DMS 273 (cell line): ENCODE data around the gene RPH3AL.

Experiments used
- DNase-seq: peaks from one replicate; lab custom pipeline; 2025; ENCODE audit not compliant: unreplicated experiment; lab: John Stamatoyannopoulos, UW

RPH3AL gene

DNA sequence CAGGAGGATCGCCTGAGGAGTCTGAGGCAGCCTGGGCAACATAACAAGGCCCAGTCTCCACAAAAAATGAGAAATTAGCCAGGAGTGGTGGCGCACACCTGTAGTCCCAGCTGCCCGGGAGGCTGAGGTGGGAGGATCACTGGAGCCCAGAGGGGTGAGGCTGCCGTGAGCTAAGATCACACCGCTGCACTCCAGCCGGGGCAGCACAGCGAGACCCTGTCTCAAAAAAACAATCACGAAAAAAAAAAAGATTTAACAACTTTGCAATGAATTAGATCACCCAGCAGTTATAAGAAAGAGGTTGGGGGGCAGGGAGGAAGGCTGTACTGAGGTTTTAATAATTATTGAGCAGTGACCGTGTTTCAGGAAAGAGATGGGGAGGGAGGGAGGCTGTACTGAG, 49.4 kb downstream of the RPH3AL start:
- DNase-seq: no peak

DNA sequence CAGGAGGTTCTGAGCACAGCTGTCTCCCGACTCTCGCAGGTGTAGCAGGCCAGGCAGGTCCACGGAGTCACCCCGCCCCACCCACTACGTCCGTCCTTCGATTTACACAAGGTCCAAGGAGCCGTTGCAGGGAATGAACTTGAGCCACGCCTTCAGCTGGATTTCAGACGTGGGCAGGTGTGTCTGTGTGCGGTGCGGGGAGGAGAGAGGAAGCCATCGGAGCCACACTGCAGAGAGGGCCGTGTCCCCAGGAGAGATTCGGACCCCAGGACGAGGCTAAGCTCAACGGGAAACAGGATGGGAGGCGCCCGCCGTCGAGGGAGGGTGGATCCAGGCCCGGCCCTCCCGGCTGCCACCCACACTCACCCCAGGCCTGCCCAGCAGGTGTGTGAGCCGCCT, 50.3 kb downstream of the RPH3AL start:
- no peak for DNase-seq

DNA sequence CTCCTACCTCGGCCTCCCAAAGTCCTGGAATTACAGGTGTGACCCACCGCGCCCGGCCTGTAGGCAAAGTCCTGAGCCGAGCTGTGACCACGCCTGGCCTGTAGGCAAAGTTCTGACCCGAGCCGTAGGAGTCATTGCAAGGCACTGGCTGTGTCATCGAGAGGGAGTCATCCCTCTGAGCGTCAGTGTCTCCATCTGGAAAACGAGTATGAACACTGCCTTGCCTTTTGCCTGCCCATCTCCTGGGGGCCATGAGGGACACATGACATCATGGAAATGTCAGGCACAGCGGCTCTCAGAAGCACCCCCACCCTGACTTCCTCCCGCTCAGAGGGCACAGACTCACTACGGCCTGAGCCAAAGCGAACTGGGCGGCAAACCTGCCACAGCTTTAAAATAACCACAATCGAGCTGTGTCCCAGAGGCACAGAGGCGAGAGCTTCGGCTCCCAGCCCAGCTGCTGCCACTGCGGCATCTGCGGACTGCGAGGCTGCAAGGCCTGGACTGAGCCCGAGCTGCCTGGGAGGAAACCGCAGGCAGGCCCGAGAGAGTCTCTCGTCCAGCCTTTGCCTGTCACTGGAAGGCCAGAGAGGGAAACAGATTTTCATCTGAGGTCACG, 50.8 kb downstream of the RPH3AL start:
- no peak for DNase-seq

DNA sequence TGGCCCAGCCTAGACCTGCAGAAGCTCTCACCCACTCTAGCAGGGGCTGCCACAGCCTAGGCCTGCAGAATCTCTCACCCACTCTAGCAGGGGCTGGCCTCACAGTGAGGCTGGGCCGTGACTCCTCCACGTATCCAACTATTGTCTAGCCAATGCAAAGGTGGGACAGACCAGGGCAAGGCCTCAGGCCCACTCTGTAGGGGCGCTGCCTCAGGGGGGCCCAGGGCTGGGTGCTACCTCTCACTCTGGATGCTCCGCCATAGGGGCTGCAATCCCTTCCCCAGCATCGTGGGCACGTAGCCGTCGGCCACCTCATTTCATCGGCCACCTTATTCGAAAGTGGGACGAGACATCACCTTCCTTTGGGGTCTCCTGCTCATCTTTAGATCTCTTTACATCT, 51.7 kb downstream of the RPH3AL start:
- no peak for DNase-seq

DNA sequence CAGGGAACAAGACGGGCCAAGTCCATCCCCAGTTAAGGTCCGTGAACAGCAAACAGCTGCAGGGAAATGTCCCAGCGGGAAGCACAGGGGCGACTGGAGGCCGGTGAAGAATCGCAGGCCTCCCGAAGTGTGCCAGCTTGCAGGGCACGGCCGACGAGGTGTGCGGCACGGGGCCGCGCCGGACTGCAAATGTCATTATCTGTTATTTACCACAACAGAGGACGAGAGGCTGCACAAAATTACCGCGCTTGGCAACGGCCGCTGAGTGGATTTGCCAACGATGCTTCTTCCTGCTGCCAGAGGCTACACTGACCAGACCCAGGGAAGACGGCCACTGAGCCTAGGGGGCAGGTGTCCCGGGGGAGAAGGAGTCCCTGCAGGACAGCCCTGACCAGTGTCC, 53.1 kb downstream of the RPH3AL start:
- DNase-seq: no peak

DNA sequence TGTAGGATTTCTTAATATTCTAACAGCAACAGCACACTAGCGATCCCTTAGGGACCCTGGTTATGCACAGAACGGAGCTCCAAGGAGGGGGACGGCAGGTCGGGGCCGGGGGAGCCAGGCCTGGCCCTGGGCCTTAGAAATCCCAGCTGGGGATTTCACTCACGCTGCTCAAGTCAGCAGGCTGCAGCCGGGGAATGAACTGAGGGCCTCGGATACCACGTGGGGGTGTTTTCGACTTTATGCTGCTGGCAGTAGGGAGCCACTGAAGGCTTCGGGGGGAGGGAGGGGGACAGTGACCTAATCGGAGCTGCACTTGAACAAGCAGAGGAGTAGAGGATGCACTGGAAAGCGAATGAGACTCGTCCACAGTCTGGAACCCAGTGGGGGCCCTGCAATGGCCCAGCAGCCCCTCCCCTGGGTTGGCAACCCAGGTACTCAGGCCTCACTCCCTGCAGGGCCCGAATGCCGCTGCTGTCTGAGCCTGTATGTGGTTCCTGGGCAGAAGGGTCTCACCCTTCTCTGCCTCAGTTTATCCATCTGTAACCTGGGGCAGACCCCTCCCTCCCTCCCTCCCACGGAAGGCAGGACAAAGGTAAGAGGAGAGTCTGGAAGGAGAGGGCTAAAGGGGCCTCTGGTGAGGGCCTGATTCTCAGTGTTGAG, 53.7 kb downstream of the RPH3AL start:
- no peak for DNase-seq

DNA sequence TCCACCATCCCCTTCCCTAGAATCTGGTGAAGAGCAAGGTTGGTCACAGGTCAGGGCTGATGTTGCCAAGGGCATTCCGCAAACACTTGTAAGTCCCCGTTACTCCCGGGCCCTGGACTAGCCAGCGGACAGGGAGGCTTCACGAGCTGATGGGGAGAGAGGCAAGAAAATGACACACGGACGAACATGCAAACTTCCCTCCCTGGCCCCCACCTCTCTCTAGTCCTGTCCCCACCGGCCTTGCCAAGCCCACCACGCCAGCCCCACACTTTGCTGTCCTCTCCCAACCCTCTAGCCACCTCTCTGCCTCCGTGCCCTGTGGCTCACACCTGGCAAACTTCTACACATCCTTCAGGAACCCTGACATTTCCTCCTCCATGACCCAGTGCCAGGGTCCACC, 54.8 kb downstream of the RPH3AL start:
- DNase-seq: no peak

- no peak for DNase-seq
These were observed 55.5 kb downstream of the RPH3AL start for GRCh38 chr17:296906-297690.

GRCh38 chr17:296379-296778, 56.2 kb downstream of the RPH3AL start:
- DNase-seq: no peak

GRCh38 chr17:292531-293382, 59.9 kb downstream of the RPH3AL start:
- no peak for DNase-seq

DNA sequence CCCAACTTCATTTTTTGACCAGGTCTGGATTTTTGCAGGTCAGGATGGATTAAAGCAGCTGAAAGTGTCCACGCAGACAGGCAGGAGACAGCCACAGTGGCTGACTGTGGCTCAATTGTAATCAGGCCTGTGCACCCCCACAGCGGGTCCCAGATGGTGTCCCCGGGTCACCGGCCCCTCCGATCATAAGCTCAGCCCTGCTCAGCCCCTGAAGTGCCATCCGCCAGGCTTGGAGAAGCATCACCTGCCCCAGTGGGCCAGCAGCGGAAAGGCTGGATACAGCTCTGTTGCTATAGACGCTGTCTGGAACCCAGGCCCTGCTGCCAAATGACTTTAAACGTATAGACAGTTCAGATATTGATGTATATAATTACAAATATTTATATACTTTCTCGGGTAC, 60.6 kb downstream of the RPH3AL start:
- no peak for DNase-seq

GRCh38 chr17:291587-291986, 61.0 kb downstream of the RPH3AL start:
- DNase-seq: no peak

DNA sequence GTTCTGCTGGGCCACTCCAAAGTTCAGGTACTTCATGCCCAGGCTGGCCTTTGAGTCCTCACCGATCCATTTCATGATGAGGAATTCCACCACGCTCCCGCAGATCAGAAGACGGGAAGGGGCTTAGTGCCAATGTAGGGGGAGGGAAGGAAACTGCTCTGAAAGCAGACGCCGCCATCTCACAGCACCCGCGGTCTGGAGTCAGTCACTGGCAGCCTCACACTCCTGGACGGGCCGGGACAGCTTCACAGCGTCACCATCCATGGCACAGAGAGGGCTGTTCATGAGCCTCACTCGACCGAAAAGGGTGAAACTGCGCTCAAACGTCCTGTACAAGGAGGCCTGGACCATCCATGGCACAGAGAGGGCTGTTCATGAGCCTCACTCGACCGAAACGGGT, 62.0 kb downstream of the RPH3AL start:
- no peak for DNase-seq

DNA sequence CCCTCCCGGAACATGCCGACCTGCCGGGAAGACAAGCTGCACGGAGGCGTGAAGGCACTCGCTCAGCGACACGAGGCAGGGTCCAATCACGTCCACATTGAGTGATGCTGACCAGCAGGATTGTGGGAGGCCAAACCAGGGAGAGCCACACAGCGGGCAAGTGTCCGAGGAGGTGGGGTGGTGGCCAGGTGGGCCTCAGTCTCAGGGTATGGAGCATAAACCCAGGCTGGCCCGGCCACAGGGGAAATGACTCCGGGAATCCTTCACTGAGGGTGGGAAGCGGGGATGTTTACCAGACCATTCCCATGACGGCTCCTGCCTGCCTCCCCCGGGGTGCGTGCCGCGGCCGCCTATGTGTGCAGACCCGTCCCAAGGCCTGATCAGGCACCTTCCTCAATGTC, 62.5 kb downstream of the RPH3AL start:
- no peak for DNase-seq

DNA sequence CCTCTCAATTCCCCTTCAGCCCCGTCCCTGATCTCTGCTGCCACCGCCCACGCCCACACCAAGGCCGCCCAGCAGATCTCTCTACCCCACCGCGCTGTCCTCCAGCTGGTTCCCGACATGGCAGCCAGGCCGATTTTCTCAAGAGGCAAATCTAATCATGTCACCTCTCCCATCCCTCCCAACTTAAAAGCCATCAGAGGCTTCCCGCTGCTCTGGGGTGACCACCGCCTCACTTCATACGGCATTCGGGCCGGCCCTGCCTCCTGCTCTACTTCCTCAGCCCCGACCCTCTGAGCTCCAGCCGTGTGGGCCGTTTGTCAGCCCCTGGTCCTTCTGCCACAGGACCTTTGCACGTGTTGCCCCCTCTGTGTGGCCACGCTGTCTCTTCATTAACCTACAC, 63.2 kb downstream of the RPH3AL start:
- no peak for DNase-seq

- DNase-seq: no peak
These were observed 63.7 kb downstream of the RPH3AL start for GRCh38 chr17:288802-289356.

- DNase-seq: no peak
These were observed 66.0 kb downstream of the RPH3AL start for GRCh38 chr17:286571-286970.

DNA sequence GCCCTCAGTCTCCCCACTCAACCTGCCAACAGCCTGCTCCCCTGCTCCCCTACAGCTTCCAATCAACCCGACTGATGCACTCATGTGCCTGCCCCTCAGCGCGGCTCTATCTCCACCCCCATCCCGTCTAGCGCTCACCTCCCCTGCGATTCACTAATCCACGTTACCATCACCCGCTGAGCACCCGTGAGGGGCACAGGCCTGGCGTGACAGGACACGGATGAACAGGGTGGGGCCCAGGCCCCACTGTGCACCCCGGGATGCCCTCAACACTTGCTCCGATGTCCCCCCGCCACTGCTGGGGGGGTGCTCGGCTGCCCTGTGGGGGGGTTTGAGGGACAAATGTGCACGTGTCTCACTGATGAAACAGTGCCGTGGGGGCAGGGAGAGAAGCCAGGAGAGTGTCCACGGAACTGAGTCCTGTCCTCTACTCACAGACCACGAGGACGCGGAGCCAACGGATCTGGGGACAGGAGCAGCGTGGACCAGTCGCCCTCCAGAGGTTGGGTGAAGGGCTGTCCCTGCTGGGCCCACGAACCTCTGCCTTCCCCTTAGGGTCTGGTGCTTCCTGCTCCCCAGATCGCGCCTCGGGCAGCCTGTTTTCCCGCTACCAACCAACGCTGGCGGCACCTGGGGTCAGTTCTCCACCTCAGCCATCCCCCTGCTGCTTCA, 66.7 kb downstream of the RPH3AL start:
- no peak for DNase-seq

GRCh38 chr17:284676-285355, 67.8 kb downstream of the RPH3AL start:
- DNase-seq: no peak
